SK-N-SH treated with all-trans-retinoic acid at 6 μM for 48 hours (cell line): ENCODE results near the gene CCDC154.

Experiments
- ISL1 ChIP-seq: fragments of 250-450 bp; sonication (Bioruptor Pico); IDR thresholded peaks from 2 replicates; pipeline ENCODE4 v2.1.2; 2022; ENCODE audit warnings: mild to moderate bottlenecking, moderate library complexity
- PPARA ChIP-seq: fragments of 250-450 bp; sonication (Bioruptor Pico); IDR thresholded peaks from 2 replicates; pipeline ENCODE4 v1.5.0; 2020; ENCODE audit warnings: mild to moderate bottlenecking, borderline replicate concordance
- SNAI2 ChIP-seq: fragments of 250-450 bp; sonication (Bioruptor Pico); IDR thresholded peaks from 2 replicates; pipeline ENCODE4 v1.5.0; 2020; ENCODE audit warnings: mild to moderate bottlenecking, moderate library complexity
- ZNF8 ChIP-seq: fragments of 450-650 bp; formaldehyde crosslinking; IDR thresholded peaks from 2 replicates; pipeline ENCODE4 v1.5.0; 2020; ENCODE audit warnings: mild to moderate bottlenecking, moderate library complexity

The CCDC154 gene

GRCh38 chr16:1385232-1385631 is 59.1 kb downstream of the CCDC154 start (continued):
- no peak for TF ChIP-seq ZNF8
- TF ChIP-seq PPARA (CRISPR knock-in tag), result no peak
- TF ChIP-seq ISL1, result no peak
- TF ChIP-seq SNAI2 (CRISPR knock-in tag), result no peak
